CD8-positive, alpha-beta memory T cell (primary cell): Measurements from ENCODE around the gene TLR1. TPM values are rescaled to one million over a fixed set of nuclear protein-coding genes. Genes with fewer than 3 reads are reported as not detected.
"Not testable (repeated sequence)": the region's sequence is repeated elsewhere in the genome, so short reads cannot be mapped to it uniquely, and the experiment has no call there.

Experiments used
- CTCF ChIA-PET: fragments of 350-600 bp; sonication (Branson Sonifier 250); formaldehyde crosslinking; loops from one replicate; lab custom pipeline; 2021; ENCODE audit warnings: antibody characterized with exemption; lab: Charles Lee
- POLR2A ChIA-PET: fragments of 350-600 bp; sonication (Branson Sonifier 250); formaldehyde crosslinking; loops from one replicate; lab custom pipeline; 2021; ENCODE audit warnings: antibody characterized with exemption; lab: Charles Lee
- DNase-seq, 5 donors: peaks; one replicate each; pipeline versions ENCODE4 v3.0.0 to v3.0.0-alpha.2; 2020 to 2022; ENCODE audit warnings: mixed read lengths in 1 of 5
- H3K27ac ChIP-seq: one replicate; pipeline ENCODE4 v1.7.0; 2013; ENCODE audit warnings: low read depth, mild to moderate bottlenecking, low read length, moderate library complexity
- H3K27me3 ChIP-seq: 2 replicates; pipeline ENCODE4 v1.7.0; 2013; ENCODE audit warnings: low read length, mild to moderate bottlenecking; ENCODE audit not compliant: insufficient read depth, poor library complexity, severe bottlenecking
- H3K36me3 ChIP-seq: 2 replicates; pipeline ENCODE4 v1.7.0; 2013; ENCODE audit warnings: mild to moderate bottlenecking, low read length, moderate library complexity; ENCODE audit not compliant: insufficient read depth
- H3K4me1 ChIP-seq: 2 replicates; pipeline ENCODE4 v1.7.0; 2013; ENCODE audit warnings: mild to moderate bottlenecking, low read length, moderate library complexity; ENCODE audit not compliant: insufficient read depth
- H3K4me3 ChIP-seq: 2 replicates; pipeline ENCODE4 v1.7.0; 2013; ENCODE audit warnings: mild to moderate bottlenecking, low read length
- H3K9me3 ChIP-seq: 2 replicates; pipeline ENCODE4 v1.7.0; 2013; ENCODE audit warnings: mild to moderate bottlenecking, low read length
- H3K27ac Mint-ChIP-seq, 8 donors: one replicate each; pipeline ENCODE4 v1.8.0; 2020 to 2021; ENCODE audit warnings: mixed read lengths in 8 of 8, mild to moderate bottlenecking in 6 of 8, inconsistent platforms in 3 of 8, moderate library complexity in 3 of 8
- H3K27me3 Mint-ChIP-seq, 2 donors: one replicate each; pipeline ENCODE4 v1.8.0; 2020 to 2021; ENCODE audit warnings: mixed read lengths in 2 of 2, mild to moderate bottlenecking in 1 of 2, moderate library complexity in 1 of 2
- H3K36me3 Mint-ChIP-seq, 3 donors: one replicate each; pipeline ENCODE4 v1.8.0; 2020 to 2021; ENCODE audit warnings: mixed read lengths in 3 of 3, inconsistent platforms in 1 of 3, mild to moderate bottlenecking in 1 of 3
- H3K4me1 Mint-ChIP-seq, 3 donors: one replicate each; pipeline ENCODE4 v1.8.0; 2020 to 2021; ENCODE audit warnings: mixed read lengths in 3 of 3, inconsistent platforms in 1 of 3, mild to moderate bottlenecking in 1 of 3
- H3K4me3 Mint-ChIP-seq, 7 donors: one replicate each; pipeline ENCODE4 v1.8.0; 2020 to 2021; ENCODE audit warnings: mixed read lengths in 7 of 7, mild to moderate bottlenecking in 6 of 7, moderate library complexity in 4 of 7, inconsistent platforms in 2 of 7
- H3K9me3 Mint-ChIP-seq, 5 donors: one replicate each; pipeline ENCODE4 v1.8.0; 2020 to 2022; ENCODE audit warnings: mixed read lengths in 5 of 5, mild to moderate bottlenecking in 3 of 5, moderate library complexity in 2 of 5, inconsistent platforms in 1 of 5
- polyA plus RNA-seq: library from polyadenylated mRNA; unstranded; fragments of 300-500 nt; fragmentation: Illumina TruSeq; gene quantifications from one replicate; pipeline ENCODE4 v1.2.3, GENCODE V29; 2021
- total RNA-seq, 2 experiments: library from RNA; stranded (reverse); gene quantifications; one replicate each; pipeline ENCODE4 v1.2.3, GENCODE V29; 2021

Gene TLR1
- total and polyA plus RNA-seq, 3 experiments from 2014 or later: 1.3 to 9.8 (median 2.1) TPM

- H3K36me3 Mint-ChIP-seq, H3K27me3 ChIP-seq, POLR2A ChIA-PET, H3K27ac ChIP-seq, H3K36me3 ChIP-seq, H3K9me3 Mint-ChIP-seq, H3K27ac Mint-ChIP-seq, H3K9me3 ChIP-seq, H3K4me1 ChIP-seq, H3K4me3 Mint-ChIP-seq, H3K4me3 ChIP-seq, H3K4me1 Mint-ChIP-seq, DNase-seq: not testable (repeated sequence)
- H3K27me3 Mint-ChIP-seq: peaks cover 7 to 32% of the 10 kb centered on the region in 2 donors
- CTCF ChIA-PET: interaction anchor here (0.9 to 6.9 kb wide), 2 partner anchors 10 to 591 kb away, joined by 3 to 43 read pairs; no protein-coding TSS in a partner anchor
Measured at GRCh38 chr4:38770281-38770680, 34.3 kb downstream of the TLR1 start.

- no peak for DNase-seq
- Mint-ChIP-seq H3K36me3 (peaks cover 0 to 4% (median 1%) of the 10 kb centered on the region in 3 donors), H3K27me3 (peaks cover 3 to 27% of the 10 kb centered on the region in 2 donors), H3K9me3 (peaks cover 0 to 5% (median 0%) of the 10 kb centered on the region in 5 donors), H3K4me1 (no peaks in the 10 kb centered on the region), H3K27ac (no peak overlapping the region), H3K4me3 (no peak overlapping the region)
- no peaks in the 10 kb centered on the region for H3K9me3 ChIP-seq
- ChIA-PET CTCF (interaction anchor here (0.9 to 6.9 kb wide), 2 partner anchors 10 to 590 kb away, joined by 3 to 43 read pairs; no protein-coding TSS in a partner anchor), POLR2A (no interaction called here)
- no peaks in the 10 kb centered on the region for H3K27me3 ChIP-seq
- H3K4me1 ChIP-seq: no peaks in the 10 kb centered on the region
- H3K36me3 ChIP-seq: no peaks in the 10 kb centered on the region
- no peak overlapping the region for H3K4me3 ChIP-seq
- no peak overlapping the region for H3K27ac ChIP-seq
Measured at GRCh38 chr4:38769857-38770256, 34.7 kb downstream of the TLR1 start.

DNA sequence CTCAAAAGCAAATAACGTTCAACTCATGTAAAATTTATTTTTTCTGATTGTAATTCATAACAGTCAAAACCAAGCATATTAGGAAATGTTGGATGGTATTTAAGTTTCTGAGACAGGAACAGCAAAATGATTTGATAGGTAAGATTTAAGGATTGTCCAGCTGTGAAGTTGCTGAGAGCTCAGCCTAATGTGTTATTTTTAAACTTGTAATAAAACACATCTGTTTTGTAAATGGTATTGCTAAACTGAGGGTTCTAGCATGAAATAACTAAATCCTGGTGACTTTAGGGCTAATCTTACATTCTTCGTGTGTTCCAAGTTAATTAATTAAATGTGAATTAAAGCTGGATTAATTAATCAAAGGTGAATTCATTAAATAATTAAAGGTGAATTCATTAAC is 35.1 kb downstream of the TLR1 start:
- Histone ChIP-seq H3K27me3 (no peaks in the 10 kb centered on the region), H3K4me1 (no peaks in the 10 kb centered on the region), H3K9me3 (no peaks in the 10 kb centered on the region), H3K4me3 (no peak overlapping the region), H3K27ac (no peak overlapping the region), H3K36me3 (no peaks in the 10 kb centered on the region)
- peaks cover 3 to 23% of the 10 kb centered on the region in 2 donors for H3K27me3 Mint-ChIP-seq
- peaks cover 0 to 5% (median 0%) of the 10 kb centered on the region in 5 donors for H3K9me3 Mint-ChIP-seq
- H3K4me1 Mint-ChIP-seq: no peaks in the 10 kb centered on the region
- ChIA-PET POLR2A (no interaction called here), CTCF (interaction anchor here (6.9 kb wide), 1 partner anchor 10 kb away, joined by 43 read pairs; no protein-coding TSS in a partner anchor)
- H3K4me3 Mint-ChIP-seq: no peak overlapping the region
- H3K36me3 Mint-ChIP-seq: peaks cover 0 to 4% (median 0%) of the 10 kb centered on the region in 3 donors
- no peak for DNase-seq
- H3K27ac Mint-ChIP-seq: no peak overlapping the region

- peaks cover 0 to 4% (median 0%) of the 10 kb centered on the region in 3 donors for H3K36me3 Mint-ChIP-seq
- no peak overlapping the region for H3K4me3 ChIP-seq
- no peaks in the 10 kb centered on the region for H3K4me1 ChIP-seq
Measured at GRCh38 chr4:38768968-38769394, 35.6 kb downstream of the TLR1 start.

GRCh38 chr4:38766940-38767339 is 37.7 kb downstream of the TLR1 start:
- H3K36me3 ChIP-seq, H3K27ac Mint-ChIP-seq, H3K27me3 ChIP-seq, H3K9me3 Mint-ChIP-seq, POLR2A ChIA-PET, DNase-seq, H3K4me1 ChIP-seq, H3K4me3 Mint-ChIP-seq, H3K4me3 ChIP-seq, H3K9me3 ChIP-seq, H3K4me1 Mint-ChIP-seq, H3K36me3 Mint-ChIP-seq, H3K27ac ChIP-seq: not testable (repeated sequence)
- CTCF ChIA-PET: interaction anchor here (0.8 to 2.8 kb wide), 2 partner anchors 15 to 93 kb away, joined by 7 to 11 read pairs; partner anchors contain the start of gene TLR10
- H3K27me3 Mint-ChIP-seq: peaks cover 4 to 10% of the 10 kb centered on the region in 2 donors

More at GRCh38 chr4:38768968-38769394, 35.6 kb downstream of the TLR1 start:
- no peak for DNase-seq
- ChIA-PET POLR2A (no interaction called here), CTCF (interaction anchor here (6.9 kb wide), 1 partner anchor 9 kb away, joined by 43 read pairs; no protein-coding TSS in a partner anchor)
- H3K4me1 Mint-ChIP-seq: no peaks in the 10 kb centered on the region
- H3K27ac Mint-ChIP-seq: no peak overlapping the region
- H3K27ac ChIP-seq: no peak overlapping the region
- H3K4me3 Mint-ChIP-seq: no peak overlapping the region
- no peaks in the 10 kb centered on the region for H3K36me3 ChIP-seq
- H3K27me3 Mint-ChIP-seq: peaks cover 3 to 19% of the 10 kb centered on the region in 2 donors
- peaks cover 0 to 5% (median 0%) of the 10 kb centered on the region in 5 donors for H3K9me3 Mint-ChIP-seq
- H3K27me3 ChIP-seq: no peaks in the 10 kb centered on the region
- no peaks in the 10 kb centered on the region for H3K9me3 ChIP-seq

GRCh38 chr4:38765382-38765781 is 39.2 kb downstream of the TLR1 start:
- POLR2A ChIA-PET: no interaction called here

GRCh38 chr4:38764277-38764676 is 40.3 kb downstream of the TLR1 start:
- Mint-ChIP-seq H3K27me3 (peaks cover 4 to 6% of the 10 kb centered on the region in 2 donors), H3K4me3 (no peak overlapping the region), H3K4me1 (peaks cover 4 to 10% (median 7%) of the 10 kb centered on the region in 3 donors), H3K36me3 (no peaks in the 10 kb centered on the region), H3K27ac (no peak overlapping the region), H3K9me3 (peaks cover 0 to 2% (median 0%) of the 10 kb centered on the region in 5 donors)
- H3K27me3 ChIP-seq: no peaks in the 10 kb centered on the region
- H3K4me3 ChIP-seq: no peak overlapping the region
- no peaks in the 10 kb centered on the region for H3K4me1 ChIP-seq
- ChIA-PET CTCF (interaction anchor here (1.2 to 2.8 kb wide), 2 partner anchors 96 to 139 kb away, joined by 5 to 11 read pairs; no protein-coding TSS in a partner anchor), POLR2A (no interaction called here)
- no peaks in the 10 kb centered on the region for H3K36me3 ChIP-seq
- no peaks in the 10 kb centered on the region for H3K9me3 ChIP-seq
- H3K27ac ChIP-seq: no peak overlapping the region
- no peak for DNase-seq

More at GRCh38 chr4:38765382-38765781, 39.2 kb downstream of the TLR1 start:
- no peak overlapping the region for H3K4me3 ChIP-seq
- Mint-ChIP-seq H3K4me1 (peaks cover 4 to 10% (median 4%) of the 10 kb centered on the region in 3 donors), H3K36me3 (no peaks in the 10 kb centered on the region), H3K27me3 (peaks cover 4 to 6% of the 10 kb centered on the region in 2 donors), H3K9me3 (peaks cover 0 to 2% (median 0%) of the 10 kb centered on the region in 5 donors), H3K4me3 (no peak overlapping the region), H3K27ac (no peak overlapping the region)
- H3K27ac ChIP-seq: no peak overlapping the region
- CTCF ChIA-PET: interaction anchor here (1.2 to 2.8 kb wide), 2 partner anchors 95 to 138 kb away, joined by 5 to 11 read pairs; no protein-coding TSS in a partner anchor
- no peaks in the 10 kb centered on the region for H3K9me3 ChIP-seq
- no peaks in the 10 kb centered on the region for H3K36me3 ChIP-seq
- H3K4me1 ChIP-seq: no peaks in the 10 kb centered on the region
- no peaks in the 10 kb centered on the region for H3K27me3 ChIP-seq
- DNase-seq: no peak

DNA sequence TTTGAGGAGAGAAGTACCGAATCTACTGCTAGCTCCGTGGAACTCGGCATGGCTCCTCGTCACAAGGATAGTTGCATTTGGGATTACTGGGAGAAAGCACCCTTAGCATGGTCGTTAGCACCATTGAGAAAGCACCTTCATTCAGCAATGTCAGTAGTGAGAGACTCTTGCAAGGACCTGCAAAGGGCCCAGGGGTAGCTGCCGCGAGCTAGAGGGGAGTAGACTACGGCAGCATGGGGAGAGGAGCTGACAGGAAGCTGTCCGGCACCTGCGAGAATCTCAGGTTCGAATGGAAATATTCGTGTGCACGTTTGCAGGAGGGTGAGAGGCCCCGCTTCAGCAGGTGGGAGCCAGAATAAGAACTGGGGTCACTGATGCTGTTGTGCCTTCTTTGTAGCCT is 42.0 kb downstream of the TLR1 start:
- peaks cover 4 to 10% (median 8%) of the 10 kb centered on the region in 3 donors for H3K4me1 Mint-ChIP-seq
- POLR2A ChIA-PET: no interaction called here
- no peak overlapping the region for H3K27ac Mint-ChIP-seq
- Histone ChIP-seq H3K4me3 (no peak overlapping the region), H3K4me1 (no peaks in the 10 kb centered on the region), H3K27ac (no peak overlapping the region), H3K27me3 (no peaks in the 10 kb centered on the region), H3K36me3 (no peaks in the 10 kb centered on the region), H3K9me3 (no peaks in the 10 kb centered on the region)
- CTCF ChIA-PET: interaction anchor here (0.9 to 6.5 kb wide), 4 partner anchors 41 to 583 kb away, joined by 3 to 62 read pairs (median 24); partner anchors contain the start of genes TLR1 and TLR6
- no peaks in the 10 kb centered on the region for H3K36me3 Mint-ChIP-seq
- no peak overlapping the region for H3K4me3 Mint-ChIP-seq
- DNase-seq: no peak
- peaks cover 3 to 6% of the 10 kb centered on the region in 2 donors for H3K27me3 Mint-ChIP-seq
- H3K9me3 Mint-ChIP-seq: peaks cover 0 to 2% (median 0%) of the 10 kb centered on the region in 5 donors
